HG03159 (cell line): Measurements from ENCODE around the gene PHYHIPL.

Experiments
- ATAC-seq: cut with Tn5 transposase; IDR thresholded peaks from one replicate; pipeline ENCODE4 v1.9.1; 2021; ENCODE audit warnings: mild to moderate bottlenecking, moderate library complexity; ENCODE audit not compliant: unreplicated experiment

Gene PHYHIPL

GRCh38 chr10:59245686-59246085 is 69.2 kb downstream of the PHYHIPL start:
- no peak for ATAC-seq

GRCh38 chr10:59252491-59252890 is 76.0 kb downstream of the PHYHIPL start:
- no peak for ATAC-seq

- no peak for ATAC-seq
These were observed 79.0 kb downstream of the PHYHIPL start for GRCh38 chr10:59255463-59255862.

GRCh38 chr10:59257224-59257623 is 80.8 kb downstream of the PHYHIPL start:
- ATAC-seq: no peak

- no peak for ATAC-seq
These were observed 82.4 kb downstream of the PHYHIPL start for GRCh38 chr10:59258890-59259289.

DNA sequence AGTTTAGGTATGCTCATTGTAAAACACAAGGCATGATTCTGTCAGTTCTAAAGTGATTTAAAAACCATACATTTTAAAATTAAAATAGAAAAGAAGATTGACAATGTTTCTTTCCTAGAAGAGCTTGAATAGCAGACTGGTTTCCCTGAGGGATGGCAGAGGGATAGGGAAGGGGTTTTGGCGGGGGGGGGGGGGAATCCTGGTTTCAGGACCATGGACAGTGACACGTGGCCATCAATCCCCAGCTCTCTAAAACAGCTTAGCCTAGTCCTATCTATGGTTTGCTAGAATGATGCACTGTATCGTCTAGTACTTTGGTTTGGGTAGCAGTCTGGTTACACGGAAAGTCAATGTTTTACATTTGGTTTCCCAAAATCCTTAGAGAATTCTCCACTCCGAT is 88.7 kb downstream of the PHYHIPL start:
- ATAC-seq: no peak

DNA sequence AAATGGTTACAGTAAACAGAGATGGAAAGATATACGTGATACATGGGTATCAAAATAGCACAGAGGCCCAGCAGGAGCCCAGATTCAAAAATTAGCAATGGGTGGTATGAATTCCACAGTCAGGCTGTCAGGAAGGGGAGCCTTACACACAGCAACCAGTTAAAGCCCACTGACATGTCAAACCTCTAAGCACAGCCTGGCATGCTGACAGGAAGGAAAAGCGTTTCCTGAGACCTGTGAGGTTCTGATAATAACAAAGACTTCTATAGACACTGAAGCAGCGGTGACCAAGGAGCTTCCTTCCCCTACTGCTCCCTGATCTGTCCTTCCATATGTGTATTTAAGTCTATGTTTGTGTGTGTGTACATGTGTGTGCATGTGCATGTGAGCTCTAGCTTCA is 89.9 kb downstream of the PHYHIPL start:
- ATAC-seq: no peak

DNA sequence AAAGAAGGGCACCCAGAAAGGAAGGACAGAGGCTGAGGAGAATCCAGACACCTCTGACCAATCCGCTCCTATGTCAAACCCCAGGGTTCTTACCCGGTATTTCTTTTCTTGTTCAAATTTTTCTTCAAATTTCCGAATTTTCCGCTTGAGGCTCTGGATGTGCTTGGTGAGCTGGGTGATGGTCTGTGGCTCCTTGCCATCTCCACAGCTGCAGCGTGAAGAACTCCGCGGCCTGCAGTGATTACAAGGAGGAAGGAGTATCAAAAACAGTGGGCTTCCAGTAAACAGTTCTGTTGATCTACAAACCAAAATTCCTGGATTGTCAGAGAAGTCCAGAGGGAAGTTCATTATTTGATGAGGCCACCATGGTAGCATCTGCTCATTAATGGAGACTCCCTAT is 92.0 kb downstream of the PHYHIPL start:
- ATAC-seq: no peak

DNA sequence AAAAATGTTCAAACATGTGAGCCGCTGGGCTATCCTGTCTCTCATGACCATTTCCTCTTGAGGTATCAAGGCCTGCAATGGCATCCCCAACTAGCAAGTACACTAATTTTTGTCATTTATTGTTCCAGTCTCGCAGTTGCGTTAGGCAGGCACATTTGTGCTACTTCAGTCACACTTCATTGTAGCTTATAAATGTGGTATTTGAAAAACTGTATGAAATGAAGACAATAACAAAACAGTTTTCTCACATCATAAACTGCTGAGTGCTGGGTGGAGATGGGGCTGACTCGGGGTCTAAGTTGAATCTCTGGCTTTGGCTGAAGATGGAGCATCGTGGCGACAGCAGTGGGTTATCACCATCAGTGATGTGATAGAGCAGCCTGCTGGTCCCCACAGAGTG is 93.2 kb downstream of the PHYHIPL start:
- ATAC-seq: no peak

- ATAC-seq: no peak
These were observed 94.0 kb downstream of the PHYHIPL start for GRCh38 chr10:59270492-59270891.

GRCh38 chr10:59271160-59271559 is 94.7 kb downstream of the PHYHIPL start:
- ATAC-seq: no peak

- no peak for ATAC-seq
These were observed 95.6 kb downstream of the PHYHIPL start for GRCh38 chr10:59272061-59272460.

DNA sequence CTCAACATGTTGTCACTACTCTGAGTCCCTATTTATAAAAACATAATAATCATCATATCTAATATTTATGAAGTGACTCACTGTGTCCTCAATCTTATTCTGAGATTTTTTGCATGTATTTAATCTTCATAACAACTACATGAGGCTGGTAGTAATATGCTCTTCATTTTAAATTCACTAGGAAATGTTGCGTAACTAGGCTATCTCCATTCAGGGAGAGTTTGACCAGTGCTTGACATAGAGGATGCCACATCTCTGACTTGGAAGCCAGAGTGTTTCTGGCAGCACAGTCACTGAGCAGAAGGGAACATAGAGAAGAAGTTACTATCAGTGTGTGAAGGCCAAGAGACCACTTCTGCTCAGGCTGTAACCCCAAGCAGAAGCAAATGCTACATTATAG is 97.0 kb downstream of the PHYHIPL start:
- ATAC-seq: no peak

- ATAC-seq: no peak
These were observed 99.7 kb downstream of the PHYHIPL start for GRCh38 chr10:59276133-59276532.

DNA sequence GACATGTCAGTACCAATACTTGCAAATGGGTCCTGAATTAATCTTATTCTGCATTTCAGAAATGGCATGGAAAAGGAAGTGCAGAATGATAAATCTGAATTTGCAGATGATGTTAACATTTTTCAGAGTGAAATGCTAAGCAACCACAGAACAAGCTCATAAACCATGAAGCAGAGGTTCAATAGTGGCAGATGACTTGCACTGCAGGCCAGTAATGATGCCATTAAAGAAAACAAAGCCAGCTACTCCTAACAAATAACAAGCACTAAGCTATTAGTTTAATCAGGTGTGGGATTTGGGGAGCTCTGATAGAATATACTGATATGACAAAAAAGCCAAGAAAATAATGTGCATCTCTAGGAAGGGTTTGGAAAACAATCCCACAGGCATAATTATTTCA is 100.5 kb downstream of the PHYHIPL start:
- ATAC-seq: no peak

- ATAC-seq: no peak
These were observed 103.0 kb downstream of the PHYHIPL start for GRCh38 chr10:59279476-59279875.

DNA sequence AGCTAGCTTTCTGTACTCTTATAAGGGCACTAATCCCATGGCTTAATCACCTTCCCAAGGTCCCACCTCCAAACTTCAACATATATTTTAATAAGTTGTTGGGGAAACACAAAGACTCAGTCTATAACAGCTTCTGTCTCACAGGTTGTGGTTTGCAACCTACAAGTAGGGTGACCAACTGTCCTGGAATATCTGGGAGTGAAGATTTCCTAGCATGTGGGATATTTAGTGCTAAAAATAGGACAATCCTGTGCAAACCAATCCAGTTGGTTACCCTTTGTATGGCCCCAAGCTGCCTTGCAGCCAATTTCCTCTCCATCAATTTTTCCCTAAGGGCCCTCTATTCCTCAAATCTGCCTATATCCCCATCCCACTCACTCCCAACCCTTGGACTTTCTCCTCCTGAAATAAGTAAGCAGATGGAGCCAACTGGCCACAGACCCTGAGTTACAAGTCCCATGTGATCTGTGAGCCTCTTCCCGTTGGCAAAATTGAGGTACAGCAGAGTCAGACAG is 103.6 kb downstream of the PHYHIPL start:
- no peak for ATAC-seq

DNA sequence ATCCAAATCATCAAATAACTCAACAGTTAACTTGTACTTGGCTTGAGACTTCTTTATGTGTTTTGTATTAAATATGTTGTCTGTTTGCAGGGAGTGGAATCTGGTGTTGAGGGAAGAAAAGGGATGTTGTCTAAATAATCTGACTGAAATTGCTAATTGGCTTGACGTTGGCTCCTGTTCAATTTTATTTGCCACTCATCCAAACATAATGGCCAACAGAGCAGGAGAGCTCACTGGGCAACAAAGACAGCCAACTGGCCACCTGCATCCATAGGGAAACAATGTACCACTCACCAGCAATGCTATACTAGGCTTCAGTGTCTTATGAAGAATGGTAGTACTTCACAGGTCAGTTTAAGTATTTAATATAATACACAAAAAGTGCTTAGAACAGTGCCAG is 105.4 kb downstream of the PHYHIPL start:
- ATAC-seq: no peak

- no peak for ATAC-seq
These were observed 107.1 kb downstream of the PHYHIPL start for GRCh38 chr10:59283456-59284091.

DNA sequence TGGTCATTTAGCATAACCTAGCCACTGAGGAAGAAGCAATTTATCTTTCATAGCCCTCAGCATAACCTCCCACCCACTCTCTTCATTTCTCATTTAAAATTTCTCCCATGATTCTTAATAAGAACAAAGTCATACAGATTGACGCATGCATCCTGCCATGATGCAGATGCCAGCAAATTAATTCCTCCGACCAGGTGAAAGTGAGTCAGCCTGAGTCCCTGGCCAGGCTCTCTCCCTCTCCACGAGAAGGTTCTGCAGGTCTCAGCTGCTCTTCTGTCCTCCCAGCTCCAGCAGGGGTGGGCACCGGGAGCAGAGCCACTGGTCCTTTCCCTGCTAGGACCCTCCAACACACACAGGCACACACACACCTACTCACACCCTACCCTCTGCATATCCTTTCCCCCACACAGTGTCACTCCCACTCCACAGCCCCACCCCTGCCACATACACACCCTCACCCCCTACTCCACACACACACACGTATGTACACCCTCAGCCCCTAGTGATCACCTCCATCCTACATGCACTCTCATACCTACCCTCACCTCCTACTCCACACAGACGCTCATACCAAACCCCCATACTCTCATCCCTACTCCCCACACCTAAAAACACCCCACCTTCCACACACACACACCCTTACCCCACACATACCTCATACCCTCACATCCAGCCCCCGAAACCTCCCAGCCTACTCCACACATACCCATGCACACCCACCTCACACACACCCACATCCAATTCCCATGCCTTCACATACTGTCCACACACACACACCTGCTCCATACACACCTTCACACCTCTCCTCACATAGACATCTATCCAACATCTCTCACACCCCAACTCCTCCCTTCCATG is 107.9 kb downstream of the PHYHIPL start:
- ATAC-seq: no peak

GRCh38 chr10:59285073-59285472 is 108.6 kb downstream of the PHYHIPL start:
- ATAC-seq: no peak

DNA sequence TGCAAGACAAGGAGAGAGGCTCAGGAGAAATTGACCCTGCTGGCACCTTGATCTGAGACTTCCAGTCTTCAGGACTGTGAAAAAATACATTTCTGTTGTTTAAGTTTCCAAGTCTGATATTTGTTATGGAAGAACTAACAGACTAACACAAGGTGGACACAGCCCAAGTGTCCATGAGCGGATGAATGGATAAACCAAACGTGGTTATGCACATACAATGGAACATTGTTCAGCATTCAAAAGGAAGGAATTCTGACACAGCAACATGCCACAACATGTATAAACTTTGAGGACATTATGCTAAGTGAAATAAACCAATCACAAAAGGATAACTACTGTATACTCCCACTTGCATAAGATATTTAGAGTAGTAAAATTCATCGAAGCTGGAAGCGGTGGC is 109.4 kb downstream of the PHYHIPL start:
- no peak for ATAC-seq
